ENCODE measurements around the gene AFAP1.

AFAP1 gene

DNA sequence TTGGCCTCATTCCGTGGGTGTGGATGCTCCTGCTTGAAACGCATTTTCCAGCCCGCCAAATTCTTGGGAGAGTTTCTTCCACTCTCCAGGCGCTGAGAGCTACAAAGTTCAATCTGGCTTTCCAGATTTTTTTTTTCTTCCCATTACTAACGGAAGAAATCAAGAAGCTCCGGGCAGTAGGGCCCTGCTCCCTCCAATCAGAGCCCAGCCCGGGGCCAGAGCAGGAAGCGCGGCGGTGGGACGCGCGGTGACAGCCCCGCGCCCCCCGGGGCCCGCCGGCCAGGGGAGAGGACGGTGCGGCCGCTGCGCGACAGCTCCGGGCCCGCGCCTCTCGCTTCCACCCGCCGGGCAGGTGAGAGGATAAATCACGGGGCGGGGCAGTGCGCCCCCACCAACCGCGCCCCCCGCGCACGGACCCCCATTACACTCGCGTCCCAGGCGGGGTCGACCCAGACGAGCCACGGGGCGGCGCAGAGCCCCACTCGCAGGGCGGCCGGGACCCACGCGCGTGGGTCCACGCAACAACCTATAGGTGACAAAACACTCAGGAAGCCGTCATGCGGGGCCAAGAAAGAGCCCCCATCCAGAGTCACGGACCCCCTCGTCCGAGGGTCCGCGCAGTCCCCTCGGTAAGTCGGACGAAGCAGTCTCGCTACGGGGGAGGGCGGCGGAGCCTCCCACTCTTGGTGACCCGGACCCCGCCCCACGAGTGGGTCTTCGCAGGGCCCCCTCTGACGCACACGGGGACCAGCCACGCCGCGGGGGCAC lies 868 bp downstream of the AFAP1 start:
- peak overlapping the region; percentile 78 for H3K27ac ChIP-seq (ENCODE audit: low read depth, low read length)
- H3K79me1 ChIP-seq (ENCODE audit: low read length): peaks cover 25% of the 10 kb centered on the region
- H3K4me3 ChIP-seq (ENCODE audit: low read depth, low read length): peak overlapping the region; percentile 93
- peak overlapping the region; percentile 91 for H2BK120ac ChIP-seq (ENCODE audit: insufficient read depth, low read length, poor library complexity)
- H4K8ac ChIP-seq (ENCODE audit: low read depth, low read length): peak overlapping the region; percentile 90
- H2AK5ac ChIP-seq (ENCODE audit: low read length): peak overlapping the region; percentile 97
- H3K27me3 ChIP-seq (ENCODE audit: insufficient read depth, low read length): no peaks in the 10 kb centered on the region
- peak overlapping the region; percentile 79 for H3K9ac ChIP-seq (ENCODE audit: low read length)
- DNase-seq: peak; percentile 14 to 40
- no peaks in the 10 kb centered on the region for H3K9me3 ChIP-seq (ENCODE audit: insufficient read depth, low read depth, low read length)
- peak overlapping the region; percentile 100 for H3K14ac ChIP-seq (ENCODE audit: low read length)
- peaks cover 20 to 34% of the 10 kb centered on the region in 2 experiments for H3K4me1 ChIP-seq (ENCODE audit: control insufficient read depth in 1 of 2, insufficient read depth in 2 of 2, low read length in 2 of 2)
- peak overlapping the region; percentile 99 for H3K4ac ChIP-seq (ENCODE audit: low read depth, low read length)
- H2AFZ ChIP-seq (ENCODE audit: insufficient read depth, low read length, poor library complexity): peak overlapping the region; percentile 88
- H2BK5ac ChIP-seq (ENCODE audit: low read depth, low read length, poor library complexity): peak overlapping the region; percentile 95
- peak overlapping the region; percentile 83 for H3K4me2 ChIP-seq (ENCODE audit: low read length)
- H4K12ac ChIP-seq (ENCODE audit: low read depth, low read length): peak overlapping the region; percentile 88
- WGBS (ENCODE audit: extremely low coverage, insufficient coverage, insufficient read length): no CpG with 5 or more reads among the region's 75 CpGs
- H4K91ac ChIP-seq (ENCODE audit: low read depth, low read length): peak overlapping the region; percentile 97
- peak overlapping the region; percentile 62 for H2BK12ac ChIP-seq (ENCODE audit: low read length)
- peaks cover 14% of the 10 kb centered on the region for H3K79me2 ChIP-seq (ENCODE audit: control insufficient read depth, insufficient read depth, low read length, poor library complexity)
- H3K23ac ChIP-seq (ENCODE audit: low read length): no peak overlapping the region
- H3K36me3 ChIP-seq (ENCODE audit: control insufficient read depth in 1 of 2, insufficient read depth in 2 of 2, low read length in 2 of 2): no peaks in the 10 kb centered on the region
- H3K18ac ChIP-seq (ENCODE audit: low read length): peak overlapping the region; percentile 97

DNA sequence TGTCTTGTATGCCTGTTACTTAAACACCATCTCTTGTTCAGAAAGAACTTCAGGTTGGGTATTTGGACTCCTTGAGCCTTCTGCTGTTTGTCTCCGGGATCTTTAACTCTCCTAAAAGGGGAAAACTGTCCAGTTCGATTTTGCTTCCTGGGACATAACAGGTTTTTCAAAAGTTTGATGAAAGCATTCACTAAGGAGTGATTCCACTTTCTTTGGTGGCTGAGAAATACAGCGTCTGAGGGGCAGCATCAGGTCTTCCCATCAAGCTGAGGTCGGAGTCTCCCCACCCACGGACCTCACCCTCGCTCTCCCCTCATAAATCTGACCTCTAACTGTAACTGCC lies 1.4 kb downstream of the AFAP1 start:
- Histone ChIP-seq H3K4me1 (ENCODE audit: control insufficient read depth in 1 of 2, insufficient read depth in 2 of 2, low read length in 2 of 2) (peaks cover 20 to 36% of the 10 kb centered on the region in 2 experiments), H4K8ac (ENCODE audit: low read depth, low read length) (no peak overlapping the region), H3K14ac (ENCODE audit: low read length) (no peak overlapping the region), H3K4ac (ENCODE audit: low read depth, low read length) (peak overlapping the region; percentile 49), H2BK120ac (ENCODE audit: insufficient read depth, low read length, poor library complexity) (no peak overlapping the region), H2BK12ac (ENCODE audit: low read length) (no peak overlapping the region), H3K79me2 (ENCODE audit: control insufficient read depth, insufficient read depth, low read length, poor library complexity) (peaks cover 14% of the 10 kb centered on the region), H2AFZ (ENCODE audit: insufficient read depth, low read length, poor library complexity) (no peak overlapping the region), H3K4me2 (ENCODE audit: low read length) (peak overlapping the region; percentile 83), H3K23ac (ENCODE audit: low read length) (no peak overlapping the region), H3K27ac (ENCODE audit: low read depth, low read length) (no peak overlapping the region), H3K79me1 (ENCODE audit: low read length) (peaks cover 25% of the 10 kb centered on the region), H3K27me3 (ENCODE audit: insufficient read depth, low read length) (no peaks in the 10 kb centered on the region), H3K18ac (ENCODE audit: low read length) (no peak overlapping the region), H4K91ac (ENCODE audit: low read depth, low read length) (no peak overlapping the region), H2BK5ac (ENCODE audit: low read depth, low read length, poor library complexity) (no peak overlapping the region), H4K12ac (ENCODE audit: low read depth, low read length) (no peak overlapping the region), H3K9me3 (ENCODE audit: insufficient read depth, low read depth, low read length) (no peaks in the 10 kb centered on the region), H2AK5ac (ENCODE audit: low read length) (no peak overlapping the region), H3K9ac (ENCODE audit: low read length) (peak overlapping the region; percentile 49), H3K36me3 (ENCODE audit: control insufficient read depth in 1 of 2, insufficient read depth in 2 of 2, low read length in 2 of 2) (no peaks in the 10 kb centered on the region), H3K4me3 (ENCODE audit: low read depth, low read length) (peak overlapping the region; percentile 93)
- WGBS (ENCODE audit: extremely low coverage, insufficient coverage, insufficient read length): no CpG with 5 or more reads among the region's 6 CpGs
- DNase-seq: no peak

DNA sequence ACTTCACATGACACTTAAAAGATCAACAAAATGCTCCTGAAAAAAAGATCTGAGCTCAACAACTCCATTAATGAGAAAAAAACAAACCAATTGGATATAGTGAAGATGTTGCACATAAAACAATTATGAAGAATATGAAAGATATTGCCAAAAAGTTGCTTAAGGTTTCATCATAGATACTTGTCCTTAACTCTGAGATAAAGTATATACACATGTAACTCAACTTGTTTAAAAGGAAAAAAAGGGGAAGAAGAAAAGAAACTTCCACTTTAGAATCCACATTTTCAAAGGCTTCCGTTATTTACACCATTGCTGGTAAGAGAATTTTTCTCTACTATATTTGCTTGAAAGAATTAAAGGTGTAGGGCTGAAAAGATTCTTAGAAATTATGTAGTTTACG lies 2.7 kb downstream of the AFAP1 start:
- Histone ChIP-seq H3K14ac (ENCODE audit: low read length) (no peak overlapping the region), H3K27ac (ENCODE audit: low read depth, low read length) (no peak overlapping the region), H3K9me3 (ENCODE audit: insufficient read depth, low read depth, low read length) (no peaks in the 10 kb centered on the region), H3K79me1 (ENCODE audit: low read length) (peaks cover 25% of the 10 kb centered on the region), H3K4ac (ENCODE audit: low read depth, low read length) (no peak overlapping the region), H2BK12ac (ENCODE audit: low read length) (no peak overlapping the region), H3K27me3 (ENCODE audit: insufficient read depth, low read length) (no peaks in the 10 kb centered on the region), H2AFZ (ENCODE audit: insufficient read depth, low read length, poor library complexity) (no peak overlapping the region), H2BK120ac (ENCODE audit: insufficient read depth, low read length, poor library complexity) (no peak overlapping the region), H4K8ac (ENCODE audit: low read depth, low read length) (no peak overlapping the region), H2AK5ac (ENCODE audit: low read length) (no peak overlapping the region), H3K36me3 (ENCODE audit: control insufficient read depth in 1 of 2, insufficient read depth in 2 of 2, low read length in 2 of 2) (no peaks in the 10 kb centered on the region), H3K9ac (ENCODE audit: low read length) (no peak overlapping the region), H3K23ac (ENCODE audit: low read length) (no peak overlapping the region), H3K4me1 (ENCODE audit: control insufficient read depth in 1 of 2, insufficient read depth in 2 of 2, low read length in 2 of 2) (peaks cover 20 to 33% of the 10 kb centered on the region in 2 experiments), H3K4me2 (ENCODE audit: low read length) (no peak overlapping the region), H3K18ac (ENCODE audit: low read length) (no peak overlapping the region), H4K12ac (ENCODE audit: low read depth, low read length) (no peak overlapping the region), H4K91ac (ENCODE audit: low read depth, low read length) (no peak overlapping the region), H3K4me3 (ENCODE audit: low read depth, low read length) (no peak overlapping the region), H2BK5ac (ENCODE audit: low read depth, low read length, poor library complexity) (no peak overlapping the region), H3K79me2 (ENCODE audit: control insufficient read depth, insufficient read depth, low read length, poor library complexity) (peaks cover 17% of the 10 kb centered on the region)
- DNase-seq: peak in 1 of 2 donors; percentile 36
- no CpG with 5 or more reads among the region's 2 CpGs for WGBS (ENCODE audit: extremely low coverage, insufficient coverage, insufficient read length)

DNA sequence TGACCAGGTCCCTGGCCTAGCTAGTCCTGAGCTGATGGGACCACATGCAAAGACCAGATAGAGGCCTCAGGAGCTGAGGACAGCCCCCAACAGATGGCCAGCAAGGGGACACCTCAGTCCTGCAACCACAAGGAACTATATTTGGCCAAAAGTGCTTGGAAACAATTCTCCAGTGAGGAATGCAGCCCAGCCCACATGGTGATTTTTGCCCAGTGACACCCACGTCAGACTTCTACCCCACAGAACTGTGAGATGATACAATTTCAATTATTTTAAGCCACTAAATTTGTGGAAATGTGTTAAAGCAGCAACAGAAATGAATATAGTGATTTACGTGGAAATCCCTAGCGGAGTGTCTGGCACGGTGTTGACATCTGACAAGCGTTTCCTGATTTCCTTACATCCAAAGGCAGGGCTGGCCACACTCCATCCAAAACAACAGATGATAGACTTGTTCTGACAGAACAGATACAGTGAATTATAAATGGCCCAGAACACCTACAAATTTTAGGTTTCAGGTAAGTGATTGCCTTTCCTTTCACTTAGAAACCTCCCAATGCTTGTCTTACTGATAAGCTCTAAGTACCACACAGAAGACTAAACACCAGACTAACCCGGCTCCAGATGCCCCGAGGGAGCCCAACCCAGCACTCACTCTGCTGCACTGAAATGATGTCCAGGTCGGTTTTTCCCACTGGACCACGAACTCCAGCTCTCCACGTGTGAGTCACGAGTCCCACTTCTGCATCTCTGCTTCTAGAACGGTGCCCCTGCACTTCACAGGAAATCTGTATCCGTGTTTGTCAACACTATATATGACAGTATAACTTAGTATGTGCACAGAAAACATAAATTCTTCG lies 5.8 kb downstream of the AFAP1 start:
- no peak overlapping the region for H2AK5ac ChIP-seq (ENCODE audit: low read length)
- H2BK5ac ChIP-seq (ENCODE audit: low read depth, low read length, poor library complexity): no peak overlapping the region
- H3K36me3 ChIP-seq (ENCODE audit: control insufficient read depth in 1 of 2, insufficient read depth in 2 of 2, low read length in 2 of 2): peaks cover 0 to 3% of the 10 kb centered on the region in 2 experiments
- no peak for DNase-seq
- no peak overlapping the region for H3K23ac ChIP-seq (ENCODE audit: low read length)
- no peaks in the 10 kb centered on the region for H3K27me3 ChIP-seq (ENCODE audit: insufficient read depth, low read length)
- H2BK120ac ChIP-seq (ENCODE audit: insufficient read depth, low read length, poor library complexity): no peak overlapping the region
- H3K14ac ChIP-seq (ENCODE audit: low read length): no peak overlapping the region
- H2AFZ ChIP-seq (ENCODE audit: insufficient read depth, low read length, poor library complexity): no peak overlapping the region
- H2BK12ac ChIP-seq (ENCODE audit: low read length): no peak overlapping the region
- H3K79me1 ChIP-seq (ENCODE audit: low read length): peaks cover 2% of the 10 kb centered on the region
- no peak overlapping the region for H4K91ac ChIP-seq (ENCODE audit: low read depth, low read length)
- no peak overlapping the region for H4K12ac ChIP-seq (ENCODE audit: low read depth, low read length)
- no peak overlapping the region for H3K4ac ChIP-seq (ENCODE audit: low read depth, low read length)
- H3K18ac ChIP-seq (ENCODE audit: low read length): no peak overlapping the region
- no CpG with 5 or more reads among the region's 14 CpGs for WGBS (ENCODE audit: extremely low coverage, insufficient coverage, insufficient read length)
- peaks cover 9% of the 10 kb centered on the region for H3K79me2 ChIP-seq (ENCODE audit: control insufficient read depth, insufficient read depth, low read length, poor library complexity)
- peaks cover under 1% of the 10 kb centered on the region for H3K9me3 ChIP-seq (ENCODE audit: insufficient read depth, low read depth, low read length)
- H3K27ac ChIP-seq (ENCODE audit: low read depth, low read length): no peak overlapping the region
- no peak overlapping the region for H3K9ac ChIP-seq (ENCODE audit: low read length)
- H3K4me2 ChIP-seq (ENCODE audit: low read length): no peak overlapping the region
- H4K8ac ChIP-seq (ENCODE audit: low read depth, low read length): no peak overlapping the region
- H3K4me3 ChIP-seq (ENCODE audit: low read depth, low read length): no peak overlapping the region
- peaks cover 8 to 27% of the 10 kb centered on the region in 2 experiments for H3K4me1 ChIP-seq (ENCODE audit: control insufficient read depth in 1 of 2, insufficient read depth in 2 of 2, low read length in 2 of 2)
